ENCODE measurements around the gene NRXN3. TPM values are rescaled to one million over a fixed set of nuclear protein-coding genes. Genes with fewer than 3 reads are reported as not detected.

NRXN3 gene
- total and polyA plus RNA-seq, 7 donors = 0.06 to 0.74 (median 0.15) TPM

GRCh38 chr14:78186277-78186676 is 16.1 kb downstream of the NRXN3 start:
- DNase-seq = no peak
- Histone ChIP-seq H3K4me3 (no peak overlapping the region), H3K27ac (no peak overlapping the region), H3K27me3 (ENCODE audit: insufficient read depth in 3 of 3, low read length in 2 of 3) (peaks cover 0 to 2% (median 0%) of the 10 kb centered on the region in 3 donors), H3K9me3 (no peaks in the 10 kb centered on the region), H3K36me3 (ENCODE audit: insufficient read depth in 1 of 2, low read depth in 1 of 2) (no peaks in the 10 kb centered on the region), H3K4me1 (no peaks in the 10 kb centered on the region)
- ATAC-seq = no peak
- TF ChIP-seq CTCF (IDR thresholded peaks at IDR 0.05) = no peak
- intact Hi-C loops (cut with DNase I) = no loop called here
- WGBS, 3 donors = 81 to 83% (median 83%) methylated on average over 6 of the region's 6 CpGs

GRCh38 chr14:78188882-78189281 is 18.7 kb downstream of the NRXN3 start:
- Histone ChIP-seq H3K27ac (no peak overlapping the region), H3K36me3 (ENCODE audit: insufficient read depth in 1 of 2, low read depth in 1 of 2) (no peaks in the 10 kb centered on the region), H3K4me1 (no peaks in the 10 kb centered on the region), H3K4me3 (no peak overlapping the region), H3K27me3 (ENCODE audit: insufficient read depth in 3 of 3, low read length in 2 of 3) (peaks cover 0 to 4% (median 0%) of the 10 kb centered on the region in 3 donors), H3K9me3 (no peaks in the 10 kb centered on the region)
- DNase-seq (no peak), ATAC-seq (no peak)
- 71 to 73% (median 72%) methylated on average over 3 of the region's 3 CpGs for WGBS, 3 donors
- intact Hi-C loops (cut with DNase I) = no loop called here
- TF ChIP-seq CTCF (IDR thresholded peaks at IDR 0.05) = no peak

GRCh38 chr14:78195431-78195830 is 25.3 kb downstream of the NRXN3 start:
- no peak overlapping the region for H3K4me3 ChIP-seq
- no peaks in the 10 kb centered on the region for H3K9me3 ChIP-seq
- no peaks in the 10 kb centered on the region for H3K36me3 ChIP-seq (ENCODE audit: insufficient read depth in 1 of 2, low read depth in 1 of 2)
- TF ChIP-seq CTCF (IDR thresholded peaks at IDR 0.05) = no peak
- DNase-seq (no peak), ATAC-seq (no peak)
- WGBS, 3 donors = 80 to 85% (median 81%) methylated on average over 6 of the region's 6 CpGs
- peaks cover 0 to 1% (median 0%) of the 10 kb centered on the region in 3 donors for H3K27me3 ChIP-seq (ENCODE audit: insufficient read depth in 3 of 3, low read length in 2 of 3)
- intact Hi-C loops (cut with DNase I) = no loop called here
- no peak overlapping the region for H3K27ac ChIP-seq
- H3K4me1 ChIP-seq = no peaks in the 10 kb centered on the region

- no peak overlapping the region for H3K27ac ChIP-seq
- DNase-seq = no peak
Measured at GRCh38 chr14:78196323-78196722, 26.1 kb downstream of the NRXN3 start.

More at GRCh38 chr14:78196323-78196722, 26.1 kb downstream of the NRXN3 start:
- no peaks in the 10 kb centered on the region for H3K9me3 ChIP-seq
- no peaks in the 10 kb centered on the region for H3K36me3 ChIP-seq (ENCODE audit: insufficient read depth in 1 of 2, low read depth in 1 of 2)
- intact Hi-C loops (cut with DNase I) = no loop called here
- no peak for ATAC-seq
- H3K4me3 ChIP-seq = no peak overlapping the region
- peaks cover 0 to 1% (median under 1%) of the 10 kb centered on the region in 3 donors for H3K27me3 ChIP-seq (ENCODE audit: insufficient read depth in 3 of 3, low read length in 2 of 3)
- 85 to 97% (median 86%) methylated on average over 2 of the region's 2 CpGs for WGBS, 3 donors
- TF ChIP-seq CTCF (IDR thresholded peaks at IDR 0.05) = no peak
- no peaks in the 10 kb centered on the region for H3K4me1 ChIP-seq

Measured in psoas muscle (tissue), 8 donors.